ENCODE measurements around the gene BRPF1. TPM values are rescaled to one million over a fixed set of nuclear protein-coding genes. Genes with fewer than 3 reads are reported as not detected.
A peak's percentile ranks its signal among the peaks of the same experiment; 100 is the strongest.

BRPF1 gene
- total and polyA plus RNA-seq, 10 of the 15 experiments (the other 5 are each of a cell fraction or from before 2014, with no cell fraction given) = 1.2 to 25.3 (median 13.6) TPM

- TF ChIP-seq BCL3 (IDR thresholded peaks at IDR 0.05; ENCODE audit: borderline replicate concordance, insufficient read depth, low read depth, low read length, poor library complexity, severe bottlenecking) (no peak), NBN (IDR thresholded peaks at IDR 0.05) (peak; percentile 82; the same call in 1 of the 2 replicates), POLR2A (IDR thresholded peaks at IDR 0.05; ENCODE audit: low read depth, low read length) (peak; percentile 62), ETV6 (conservative IDR thresholded peaks at IDR 0.05 in 1 of 2, IDR thresholded peaks at IDR 0.05 in 1 of 2; ENCODE audit: borderline replicate concordance in 1 of 2, low read depth in 1 of 2) (no peak), IKZF1 (conservative IDR thresholded peaks at IDR 0.05) (peak; percentile 60; the same call in 1 of the 2 replicates), BACH1 (IDR thresholded peaks at IDR 0.05; ENCODE audit: borderline replicate concordance) (no peak), CREM (IDR thresholded peaks at IDR 0.05; ENCODE audit: low read depth) (no peak), NRF1 (conservative IDR thresholded peaks at IDR 0.05; ENCODE audit: low read depth, low read length) (peak; percentile 5; the same call in 1 of the 2 replicates), TCF7 (IDR thresholded peaks at IDR 0.05; ENCODE audit: borderline replicate concordance) (no peak), EP300 (IDR thresholded peaks at IDR 0.05; ENCODE audit: borderline replicate concordance in 1 of 2, control insufficient read depth in 1 of 2, low read depth in 2 of 2, low read length in 2 of 2) (peak in 1 of 2 experiments; percentile 20; a peak in 1 of 4 replicates), TARDBP (IDR thresholded peaks at IDR 0.05; ENCODE audit: borderline replicate concordance) (no peak), BCL11A (IDR thresholded peaks at IDR 0.05; ENCODE audit: low read depth, low read length) (no peak), ZSCAN29 (IDR thresholded peaks at IDR 0.05) (no peak), SMAD1 (IDR thresholded peaks at IDR 0.05; ENCODE audit: low read depth, partially characterized antibody) (peak; percentile 84), NR2C2 (IDR thresholded peaks at IDR 0.05; ENCODE audit: borderline replicate concordance, control insufficient read depth, insufficient read length, low read depth) (no peak), SIX5 (IDR thresholded peaks at IDR 0.05; ENCODE audit: low read depth, low read length, severe bottlenecking) (no peak), FOS (IDR thresholded peaks at IDR 0.05; ENCODE audit: borderline replicate concordance, extremely low read depth, insufficient read length) (peak; percentile 16), CREB1 (IDR thresholded peaks at IDR 0.05; ENCODE audit: low read depth) (peak; percentile 42; the same call in 1 of the 2 replicates), HDAC2 (IDR thresholded peaks at IDR 0.05) (no peak), STAT1 (conservative IDR thresholded peaks at IDR 0.05) (no peak), ATF7 (IDR thresholded peaks at IDR 0.05; ENCODE audit: low read depth) (peak; percentile 82), ATF3 (IDR thresholded peaks at IDR 0.05; ENCODE audit: borderline replicate concordance, extremely low read depth, low read depth, low read length) (no peak)
- TF ChIP-seq, protein P1, sequence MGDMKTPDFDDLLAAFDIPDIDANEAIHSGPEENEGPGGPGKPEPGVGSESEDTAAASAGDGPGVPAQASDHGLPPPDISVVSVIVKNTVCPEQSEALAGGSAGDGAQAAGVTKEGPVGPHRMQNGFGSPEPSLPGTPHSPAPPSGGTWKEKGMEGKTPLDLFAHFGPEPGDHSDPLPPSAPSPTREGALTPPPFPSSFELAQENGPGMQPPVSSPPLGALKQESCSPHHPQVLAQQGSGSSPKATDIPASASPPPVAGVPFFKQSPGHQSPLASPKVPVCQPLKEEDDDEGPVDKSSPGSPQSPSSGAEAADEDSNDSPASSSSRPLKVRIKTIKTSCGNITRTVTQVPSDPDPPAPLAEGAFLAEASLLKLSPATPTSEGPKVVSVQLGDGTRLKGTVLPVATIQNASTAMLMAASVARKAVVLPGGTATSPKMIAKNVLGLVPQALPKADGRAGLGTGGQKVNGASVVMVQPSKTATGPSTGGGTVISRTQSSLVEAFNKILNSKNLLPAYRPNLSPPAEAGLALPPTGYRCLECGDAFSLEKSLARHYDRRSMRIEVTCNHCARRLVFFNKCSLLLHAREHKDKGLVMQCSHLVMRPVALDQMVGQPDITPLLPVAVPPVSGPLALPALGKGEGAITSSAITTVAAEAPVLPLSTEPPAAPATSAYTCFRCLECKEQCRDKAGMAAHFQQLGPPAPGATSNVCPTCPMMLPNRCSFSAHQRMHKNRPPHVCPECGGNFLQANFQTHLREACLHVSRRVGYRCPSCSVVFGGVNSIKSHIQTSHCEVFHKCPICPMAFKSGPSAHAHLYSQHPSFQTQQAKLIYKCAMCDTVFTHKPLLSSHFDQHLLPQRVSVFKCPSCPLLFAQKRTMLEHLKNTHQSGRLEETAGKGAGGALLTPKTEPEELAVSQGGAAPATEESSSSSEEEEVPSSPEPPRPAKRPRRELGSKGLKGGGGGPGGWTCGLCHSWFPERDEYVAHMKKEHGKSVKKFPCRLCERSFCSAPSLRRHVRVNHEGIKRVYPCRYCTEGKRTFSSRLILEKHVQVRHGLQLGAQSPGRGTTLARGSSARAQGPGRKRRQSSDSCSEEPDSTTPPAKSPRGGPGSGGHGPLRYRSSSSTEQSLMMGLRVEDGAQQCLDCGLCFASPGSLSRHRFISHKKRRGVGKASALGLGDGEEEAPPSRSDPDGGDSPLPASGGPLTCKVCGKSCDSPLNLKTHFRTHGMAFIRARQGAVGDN (IDR thresholded peaks at IDR 0.05) = peak; percentile 34; the same call in 1 of the 2 replicates
- TF ChIP-seq, protein P2, sequence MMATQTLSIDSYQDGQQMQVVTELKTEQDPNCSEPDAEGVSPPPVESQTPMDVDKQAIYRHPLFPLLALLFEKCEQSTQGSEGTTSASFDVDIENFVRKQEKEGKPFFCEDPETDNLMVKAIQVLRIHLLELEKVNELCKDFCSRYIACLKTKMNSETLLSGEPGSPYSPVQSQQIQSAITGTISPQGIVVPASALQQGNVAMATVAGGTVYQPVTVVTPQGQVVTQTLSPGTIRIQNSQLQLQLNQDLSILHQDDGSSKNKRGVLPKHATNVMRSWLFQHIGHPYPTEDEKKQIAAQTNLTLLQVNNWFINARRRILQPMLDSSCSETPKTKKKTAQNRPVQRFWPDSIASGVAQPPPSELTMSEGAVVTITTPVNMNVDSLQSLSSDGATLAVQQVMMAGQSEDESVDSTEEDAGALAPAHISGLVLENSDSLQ (IDR thresholded peaks at IDR 0.05) = no peak; the same call in 1 of the 2 replicates
Measured at GRCh38 chr3:9749645-9750555, 18.4 kb downstream of the BRPF1 start, which contains the start of gene OGG1 (continued).

Data from GM12878 (cell line).